ENCODE data around the gene KCNJ16.

GRCh38 chr17:70116919-70117318 is 41.9 kb downstream of the KCNJ16 start:
- TF ChIP-seq YY1 (IDR thresholded peaks at IDR 0.05; ENCODE audit: insufficient read depth, insufficient read length): no peak
- TF ChIP-seq ZNF274 (IDR thresholded peaks at IDR 0.05; ENCODE audit: low read depth, low read length): no peak

Measured in NT2/D1 (cell line).